ENCODE measurements around the gene RAB6B.

- no peak for TF ChIP-seq KLF1 (tag by site-specific recombination; IDR thresholded peaks at IDR 0.05)
- no peak for TF ChIP-seq ZNF561 (tag by site-specific recombination; IDR thresholded peaks at IDR 0.05; ENCODE audit: borderline replicate concordance)
- no peak for TF ChIP-seq ZNF677 (tag by site-specific recombination; IDR thresholded peaks at IDR 0.05)
- no peak for TF ChIP-seq CTCF (tag by site-specific recombination; IDR thresholded peaks at IDR 0.05)
- no peak for TF ChIP-seq ZBTB7A (tag by site-specific recombination; IDR thresholded peaks at IDR 0.05; ENCODE audit: low read depth)
- no peak for TF ChIP-seq PATZ1 (tag by site-specific recombination; IDR thresholded peaks at IDR 0.05)
- TF ChIP-seq ZBTB11 (tag by site-specific recombination; conservative IDR thresholded peaks at IDR 0.05; ENCODE audit: low read depth): no peak
- no peak for TF ChIP-seq ZNF121 (tag by site-specific recombination; IDR thresholded peaks at IDR 0.05)
- no peak for TF ChIP-seq ZNF37A (tag by site-specific recombination; IDR thresholded peaks at IDR 0.05)
- no peak for TF ChIP-seq ZNF776 (tag by site-specific recombination; IDR thresholded peaks at IDR 0.05; ENCODE audit: borderline replicate concordance)
These were observed 116.0 kb downstream of the RAB6B start for GRCh38 chr3:133779626-133780203.

Data from HEK293 (cell line).